IMR-90 (cell line): Measurements from ENCODE around the gene SV2B. TPM values are rescaled to one million over a fixed set of nuclear protein-coding genes. Genes with fewer than 3 reads are reported as not detected.

Source experiments
- ATAC-seq: fragments of 200-7000 bp; cut with Tn5 transposase; 2 replicates; pipeline ENCODE4 v1.9.1; 2020; ENCODE audit warnings: low read depth, mild to moderate bottlenecking, moderate library complexity
- BruUV-seq: library from RNA; stranded (reverse); fragments of 400-500 nt; replicated peaks from 2 replicates; lab custom pipeline; 2021; lab: Mats Ljungman, UMichigan
- CTCF ChIA-PET: fragments of 300-600 bp; formaldehyde crosslinking; extraction: SDS; loops from one replicate; lab custom pipeline; 2021; ENCODE audit warnings: antibody characterized with exemption; lab: Yijun Ruan, JAX
- POLR2A ChIA-PET: fragments of 300-600 bp; sonication (Branson Sonifier 250); formaldehyde crosslinking; loops from one replicate; lab custom pipeline; 2022; ENCODE audit warnings: antibody characterized with exemption; ENCODE audit not compliant: unreplicated experiment; lab: Charles Lee
- DNase-seq: peaks from one replicate; pipeline ENCODE4 v3.0.0; 2013
- H2AFZ ChIP-seq: replicated peaks from 2 replicates; pipeline ENCODE3; 2013; ENCODE audit warnings: low read length, mild to moderate bottlenecking; ENCODE audit not compliant: poor library complexity
- H2AK5ac ChIP-seq: 2 replicates; pipeline ENCODE4 v1.6.1; 2013; ENCODE audit warnings: low read depth, low read length, inconsistent platforms
- H2AK9ac ChIP-seq: replicated peaks from 2 replicates; pipeline ENCODE3; 2013; ENCODE audit warnings: mild to moderate bottlenecking, low read depth, low read length, moderate library complexity; ENCODE audit not compliant: poor library complexity
- H2BK120ac ChIP-seq: 2 replicates; pipeline ENCODE4 v1.6.1; 2013; ENCODE audit warnings: low read depth, low read length, inconsistent platforms
- H2BK15ac ChIP-seq: 3 replicates; pipeline ENCODE4 v1.6.1; 2013; ENCODE audit warnings: low read depth, low read length, inconsistent platforms
- H2BK20ac ChIP-seq: 2 replicates; pipeline ENCODE4 v1.6.1; 2013; ENCODE audit warnings: low read depth, mild to moderate bottlenecking, inconsistent platforms, low read length, moderate library complexity
- H2BK5ac ChIP-seq: 2 replicates; pipeline ENCODE4 v1.6.1; 2013; ENCODE audit warnings: mild to moderate bottlenecking, low read depth, low read length, inconsistent platforms; ENCODE audit not compliant: poor library complexity, severe bottlenecking
- H3K14ac ChIP-seq: replicated peaks from 2 replicates; pipeline ENCODE4 v1.6.1; 2013; ENCODE audit warnings: low read depth, low read length, inconsistent platforms
- H3K18ac ChIP-seq: 2 replicates; pipeline ENCODE4 v1.6.1; 2013; ENCODE audit warnings: low read depth, low read length, control low read depth
- H3K23ac ChIP-seq: 2 replicates; pipeline ENCODE4 v1.6.1; 2013; ENCODE audit warnings: low read depth, low read length, inconsistent platforms
- H3K27ac ChIP-seq: 2 replicates; pipeline ENCODE4 v1.5.1; 2013; ENCODE audit warnings: mild to moderate bottlenecking, control low read depth, low read length; ENCODE audit not compliant: insufficient read depth
- H3K27me3 ChIP-seq: 2 replicates; pipeline ENCODE4 v1.6.1; 2013; ENCODE audit warnings: low read length; ENCODE audit not compliant: control insufficient read depth, insufficient read depth
- H3K36me3 ChIP-seq: 2 replicates; pipeline ENCODE4 v1.6.1; 2013; ENCODE audit warnings: low read length, mixed read lengths; ENCODE audit not compliant: control insufficient read depth, insufficient read depth
- H3K4ac ChIP-seq: 2 replicates; pipeline ENCODE4 v1.6.1; 2013; ENCODE audit warnings: low read depth, low read length, inconsistent platforms
- H3K4me1 ChIP-seq: 2 replicates; pipeline ENCODE4 v1.6.1; 2013; ENCODE audit warnings: low read length, mixed read lengths; ENCODE audit not compliant: control insufficient read depth, insufficient read depth
- H3K4me2 ChIP-seq: 2 replicates; pipeline ENCODE4 v1.6.1; 2013; ENCODE audit warnings: low read depth, mild to moderate bottlenecking, control low read depth, low read length, moderate library complexity
- H3K4me3 ChIP-seq: 2 replicates; pipeline ENCODE4 v1.5.1; 2013; ENCODE audit warnings: low read depth, mild to moderate bottlenecking, control low read depth, low read length, moderate library complexity; ENCODE audit not compliant: insufficient read depth
- H3K56ac ChIP-seq: 2 replicates; pipeline ENCODE4 v1.6.1; 2013; ENCODE audit warnings: low read length, inconsistent platforms; ENCODE audit not compliant: insufficient read depth; ENCODE audit errors: extremely low read depth
- H3K79me1 ChIP-seq, 2 experiments: 2 replicates each; pipeline ENCODE4 v1.6.1; 2013; ENCODE audit warnings: low read length in 2 of 2, inconsistent platforms in 1 of 2, low read depth in 1 of 2
- H3K9ac ChIP-seq: 2 replicates; pipeline ENCODE4 v1.6.1; 2013; ENCODE audit warnings: low read depth, low read length, control low read depth
- H3K9me1 ChIP-seq: 2 replicates; pipeline ENCODE4 v1.6.1; 2013; ENCODE audit warnings: low read length, inconsistent platforms; ENCODE audit not compliant: insufficient read depth
- H3K9me3 ChIP-seq: 2 replicates; pipeline ENCODE4 v1.6.1; 2013; ENCODE audit warnings: low read length; ENCODE audit not compliant: control insufficient read depth, insufficient read depth
- H4K20me1 ChIP-seq: 2 replicates; pipeline ENCODE4 v1.6.1; 2013; ENCODE audit warnings: low read length, inconsistent platforms; ENCODE audit not compliant: insufficient read depth
- H4K5ac ChIP-seq: 2 replicates; pipeline ENCODE4 v1.6.1; 2013; ENCODE audit warnings: mild to moderate bottlenecking, low read depth, low read length, control low read depth
- H4K8ac ChIP-seq, 2 experiments: 2 replicates each; pipeline ENCODE4 v1.6.1; 2013; ENCODE audit warnings: low read depth in 2 of 2, low read length in 2 of 2, control low read depth in 1 of 2, inconsistent platforms in 1 of 2
- H4K91ac ChIP-seq: 2 replicates; pipeline ENCODE4 v1.6.1; 2013; ENCODE audit warnings: low read depth, low read length, inconsistent platforms; ENCODE audit not compliant: insufficient read depth
- BHLHE40 ChIP-seq: fragments of 150-350 bp; IDR thresholded peaks from 2 replicates; pipeline ENCODE4 v1.6.1; 2016; ENCODE audit warnings: mild to moderate bottlenecking, low read depth, low read length
- FOS ChIP-seq: fragments of 150-350 bp; IDR thresholded peaks from 2 replicates; pipeline ENCODE4 v1.6.1; 2016; ENCODE audit warnings: low read depth, low read length
- MAZ ChIP-seq: IDR thresholded peaks from 2 replicates; pipeline ENCODE4 v1.6.1; 2012; ENCODE audit warnings: low read depth, mild to moderate bottlenecking, low read length, improper control_type of control experiment, moderate library complexity, borderline replicate concordance
- POLR2A ChIP-seq: IDR thresholded peaks from 2 replicates; pipeline ENCODE4 v1.6.1; 2012; ENCODE audit warnings: mild to moderate bottlenecking, low read depth, low read length
- RAD21 ChIP-seq: IDR thresholded peaks from 2 replicates; pipeline ENCODE4 v1.6.1; 2012; ENCODE audit warnings: low read length, improper control_type of control experiment
- RFX5 ChIP-seq: IDR thresholded peaks from 2 replicates; pipeline ENCODE4 v1.8.0; 2012; ENCODE audit warnings: low read depth, mild to moderate bottlenecking, low read length, moderate library complexity
- WGBS, 2 experiments: methylation state at CpG; one replicate each; pipeline versions ENCODE4 v1.1.5 to v1.1.7; 2013; ENCODE audit warnings: missing lambda C conversion rate in 2 of 2; ENCODE audit not compliant: insufficient read length in 1 of 2; ENCODE audit errors: extremely low coverage in 2 of 2; 5-methylcytosine and 5-hydroxymethylcytosine counted together
- dilution Hi-C: fragments of 300-500 bp; cut with HindIII; formaldehyde crosslinking; loops from one replicate; pipeline ENCODE4 v1.14.3; 2018; ENCODE audit warnings: low sequenced_read_pairs; ENCODE audit not compliant: unreplicated experiment
- in situ Hi-C: fragments of 300-500 bp; cut with MboI; formaldehyde crosslinking; loops from 3 replicates; pipeline ENCODE4 v1.14.3; 2019; ENCODE audit warnings: low sequenced_read_pairs, inconsistent platforms, mixed read lengths
- intact Hi-C: fragments of 100-400 bp; cut with micrococcal nuclease; formaldehyde crosslinking; loops from 2 replicates; pipeline ENCODE4 v1.10.0; 2022
- polyA plus RNA-seq, 3 experiments: library from polyadenylated mRNA; depleted of rRNA; stranded (reverse); fragments of >200 nt; gene quantifications; 2 replicates each; pipeline ENCODE4 v1.2.3, GENCODE V29; 2012; ENCODE audit warnings: low replicate concordance in 1 of 3
- total RNA-seq: library from RNA; depleted of rRNA; stranded (reverse); fragments of >200 nt; gene quantifications from 2 replicates; pipeline ENCODE4 v1.2.3, GENCODE V29; 2012

SV2B gene
- total and polyA plus RNA-seq, 2 of the 4 experiments (the other 2 are of a cell fraction) = not detected

GRCh38 chr15:91294795-91295194 is 194.7 kb downstream of the SV2B start:
- no peak overlapping the region for H3K14ac ChIP-seq
- no peaks in the 10 kb centered on the region for H3K9me1 ChIP-seq
- BruUV-seq = no TSS peak
- no peaks in the 10 kb centered on the region for H3K79me1 ChIP-seq
- no peak overlapping the region for H4K91ac ChIP-seq
- no peak for TF ChIP-seq MAZ
- no peak for TF ChIP-seq BHLHE40
- TF ChIP-seq RAD21 = no peak
- no peak for TF ChIP-seq RFX5
- TF ChIP-seq POLR2A = no peak
- no peak for TF ChIP-seq FOS
- ATAC-seq (no peak), DNase-seq (no peak)
- intact Hi-C loops (no loop called here), in situ Hi-C loops (no loop called here), dilution Hi-C loops (no loop called here)
- H4K8ac ChIP-seq = no peak overlapping the region
- H3K4me1 ChIP-seq = no peaks in the 10 kb centered on the region
- H2BK15ac ChIP-seq = no peak overlapping the region
- no peaks in the 10 kb centered on the region for H3K9me3 ChIP-seq
- no peak overlapping the region for H3K9ac ChIP-seq
- H3K27ac ChIP-seq = no peak overlapping the region
- H2AK9ac ChIP-seq = no peak overlapping the region
- H3K4ac ChIP-seq = no peak overlapping the region
- no peak overlapping the region for H2AK5ac ChIP-seq
- no peak overlapping the region for H3K56ac ChIP-seq
- no peak overlapping the region for H2BK20ac ChIP-seq
- no peaks in the 10 kb centered on the region for H4K20me1 ChIP-seq
- no CpG with 5 or more reads among the region's 5 CpGs for WGBS, 2 experiments
- POLR2A ChIA-PET = no interaction called here
- no peak overlapping the region for H2AFZ ChIP-seq
- no peak overlapping the region for H2BK5ac ChIP-seq
- H3K27me3 ChIP-seq = no peaks in the 10 kb centered on the region; the same call in 1 of the 2 replicates
- H3K36me3 ChIP-seq = no peaks in the 10 kb centered on the region
- H2BK120ac ChIP-seq = no peak overlapping the region
- CTCF ChIA-PET = interaction anchor here (0.5 kb wide), 1 partner anchor 91 kb away, joined by 3 read pairs; no protein-coding TSS in a partner anchor
- H3K23ac ChIP-seq = no peak overlapping the region
- H4K5ac ChIP-seq = no peak overlapping the region
- H3K18ac ChIP-seq = no peak overlapping the region
- H3K4me3 ChIP-seq = no peak overlapping the region
- H3K4me2 ChIP-seq = no peak overlapping the region
